ENCODE measurements around the gene EFHC1.

EFHC1 gene

DNA sequence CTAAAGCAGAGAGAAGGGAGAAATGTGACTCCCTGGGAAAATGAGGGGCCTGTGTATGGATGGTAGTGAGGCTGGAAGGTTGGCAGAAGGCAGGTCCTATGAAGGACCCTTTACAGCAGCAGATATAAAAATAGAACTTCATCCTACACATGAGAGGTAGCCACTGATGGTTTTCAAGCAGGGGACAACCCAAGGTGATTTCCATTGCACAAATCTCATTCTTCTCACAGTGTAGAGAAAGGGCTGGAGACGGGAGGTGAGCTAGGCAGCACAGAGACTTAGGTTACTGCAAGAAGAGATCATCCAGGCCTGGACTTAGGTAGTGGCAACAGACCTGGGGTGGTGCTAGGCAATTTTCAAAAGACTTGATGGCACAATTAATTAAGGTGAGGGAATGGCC lies 126.0 kb downstream of the EFHC1 start:
- no peak overlapping the region for H3K4me3 ChIP-seq
- TF ChIP-seq Cebpa-rat (IDR thresholded peaks at IDR 0.05) = no peak

DNA sequence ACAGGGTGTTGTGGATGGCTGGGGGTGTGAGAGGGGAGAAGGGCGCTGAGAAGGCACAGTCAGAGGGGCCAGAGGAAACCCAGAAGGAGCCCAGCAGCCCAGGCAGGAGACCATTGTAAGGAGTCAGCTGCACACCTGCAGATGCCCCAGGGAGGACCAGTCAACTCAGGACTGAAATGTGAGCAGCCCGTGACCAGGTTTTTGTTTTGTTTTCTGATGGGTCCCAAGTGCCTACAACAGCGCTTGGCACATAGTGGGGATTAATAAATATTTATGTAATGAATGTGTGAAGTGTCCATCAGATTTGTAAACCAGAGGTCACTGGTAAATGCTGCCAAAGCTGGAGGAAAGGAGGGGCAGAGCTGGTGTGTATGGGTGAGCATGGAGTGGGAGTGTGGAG lies 126.5 kb downstream of the EFHC1 start:
- no peak overlapping the region for H3K9ac ChIP-seq
- H3K9me3 ChIP-seq (replicated peaks in 1 of 11) = no peaks in the 10 kb centered on the region
- H3K4me2 ChIP-seq = peak overlapping the region in 9 of 11 experiments; percentile 18 to 78 (median 49); a peak in 16 of 22 replicates
- TF ChIP-seq Cebpa-rat (IDR thresholded peaks at IDR 0.05) = no peak
- H3K4me3 ChIP-seq = no peak overlapping the region
- no peaks in the 10 kb centered on the region for H3K27me3 ChIP-seq
- H3K4me1 ChIP-seq = peaks cover 43 to 91% (median 82%) of the 10 kb centered on the region in 10 experiments
- peak overlapping the region in 2 of 11 experiments; percentile 8 to 16; a peak in 1 of 22 replicates for H3K27ac ChIP-seq
- peaks cover 22 to 98% (median 73%) of the 10 kb centered on the region in 11 experiments; a peak in 17 of 22 replicates for H4K20me1 ChIP-seq
- peaks cover 0 to 90% (median 15%) of the 10 kb centered on the region in 11 experiments; a peak in 14 of 22 replicates for H3K36me3 ChIP-seq

More for the DNA sequence above, 126.0 kb downstream of the EFHC1 start:
- Histone ChIP-seq H3K27me3 (no peaks in the 10 kb centered on the region), H3K9me3 (replicated peaks in 1 of 11) (no peaks in the 10 kb centered on the region), H3K4me1 (peaks cover 39 to 91% (median 77%) of the 10 kb centered on the region in 10 experiments), H3K27ac (peak overlapping the region in 1 of 11 experiments; percentile 16; a peak in 1 of 22 replicates), H3K4me2 (peak overlapping the region in 6 of 11 experiments; percentile 46 to 78 (median 62); a peak in 11 of 22 replicates), H3K9ac (no peak overlapping the region), H4K20me1 (peaks cover 19 to 98% (median 68%) of the 10 kb centered on the region in 11 experiments; a peak in 17 of 22 replicates), H3K36me3 (peaks cover 0 to 90% (median 16%) of the 10 kb centered on the region in 11 experiments; a peak in 14 of 22 replicates)

DNA sequence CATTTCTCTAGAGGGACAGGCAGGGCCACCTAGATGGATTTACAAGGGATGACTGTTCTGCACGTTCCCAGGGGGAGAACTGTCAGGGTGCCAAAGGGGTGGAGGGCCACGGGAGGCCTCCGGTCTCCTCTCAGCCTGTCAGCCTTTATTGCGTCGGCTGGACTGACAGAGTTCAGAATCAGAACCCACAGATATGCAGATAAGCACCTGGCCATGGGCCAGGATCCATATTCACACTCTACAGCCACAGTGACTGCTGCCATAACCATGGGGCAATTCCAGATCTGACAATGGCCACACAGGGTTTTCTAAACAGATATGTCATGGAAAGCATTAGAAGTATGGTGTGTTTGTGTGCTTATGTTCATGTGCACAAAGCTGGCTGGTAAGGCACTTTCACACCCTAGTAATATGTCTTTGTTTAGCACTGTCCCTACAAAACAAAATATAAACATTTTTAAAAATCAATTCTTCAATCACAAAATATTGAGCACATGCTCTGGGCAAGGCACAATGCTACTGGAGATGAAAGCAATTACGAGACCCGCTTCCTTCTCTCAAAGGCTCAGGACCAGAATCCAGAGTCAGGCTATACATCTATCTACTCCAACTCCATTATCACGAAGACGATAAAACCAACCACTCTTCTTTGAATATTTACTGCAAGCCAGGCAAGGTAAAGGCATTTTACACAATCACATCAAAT lies 127.7 kb downstream of the EFHC1 start:
- Histone ChIP-seq H3K4me2 (peak overlapping the region; percentile 18 to 78 (median 46); a peak in 20 of 22 replicates), H3K36me3 (peaks cover 0 to 91% (median 24%) of the 10 kb centered on the region in 11 experiments; a peak in 13 of 22 replicates), H4K20me1 (peaks cover 33 to 98% (median 81%) of the 10 kb centered on the region in 11 experiments; a peak in 18 of 22 replicates), H3K9ac (0 out of 22 replicates have a peak overlapping the region, but pooled peaks of 1 of the 11 experiments have one; percentile 16), H3K27me3 (no peaks in the 10 kb centered on the region), H3K4me1 (peaks cover 52 to 97% (median 91%) of the 10 kb centered on the region in 10 experiments), H3K27ac (no peak overlapping the region), H3K9me3 (replicated peaks in 1 of 11) (no peaks in the 10 kb centered on the region), H3K4me3 (no peak overlapping the region)
- TF ChIP-seq Cebpa-rat (IDR thresholded peaks at IDR 0.05) = no peak

DNA sequence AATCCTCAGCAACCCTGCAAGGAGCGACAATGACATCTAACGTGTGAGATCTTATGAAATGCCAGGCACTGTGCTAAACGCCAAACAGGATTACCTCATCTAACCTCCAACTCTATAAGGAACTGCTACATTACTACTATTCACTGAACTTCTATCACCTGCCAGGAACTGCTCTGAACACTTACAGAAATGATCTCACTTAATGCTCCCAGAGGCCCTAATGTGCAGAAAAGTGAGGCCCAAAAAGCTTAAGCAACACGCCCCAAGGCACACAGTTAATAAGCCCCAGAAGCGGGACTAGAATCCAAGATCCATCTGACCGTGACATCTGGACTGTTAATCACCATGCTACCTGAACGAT lies 128.2 kb downstream of the EFHC1 start:
- H3K27ac ChIP-seq = no peak overlapping the region
- H3K4me3 ChIP-seq = no peak overlapping the region
- H3K27me3 ChIP-seq = no peaks in the 10 kb centered on the region
- TF ChIP-seq Cebpa-rat (IDR thresholded peaks at IDR 0.05) = no peak
- peaks cover 38 to 99% (median 86%) of the 10 kb centered on the region in 11 experiments; a peak in 18 of 22 replicates for H4K20me1 ChIP-seq
- no peak overlapping the region for H3K9ac ChIP-seq
- H3K4me1 ChIP-seq = peaks cover 58 to 97% (median 95%) of the 10 kb centered on the region in 10 experiments
- peaks cover 0 to 90% (median 24%) of the 10 kb centered on the region in 11 experiments; a peak in 13 of 22 replicates for H3K36me3 ChIP-seq
- peak overlapping the region in 5 of 11 experiments; percentile 46 to 78 (median 56); a peak in 7 of 22 replicates for H3K4me2 ChIP-seq
- H3K9me3 ChIP-seq (replicated peaks in 1 of 11) = no peaks in the 10 kb centered on the region

DNA sequence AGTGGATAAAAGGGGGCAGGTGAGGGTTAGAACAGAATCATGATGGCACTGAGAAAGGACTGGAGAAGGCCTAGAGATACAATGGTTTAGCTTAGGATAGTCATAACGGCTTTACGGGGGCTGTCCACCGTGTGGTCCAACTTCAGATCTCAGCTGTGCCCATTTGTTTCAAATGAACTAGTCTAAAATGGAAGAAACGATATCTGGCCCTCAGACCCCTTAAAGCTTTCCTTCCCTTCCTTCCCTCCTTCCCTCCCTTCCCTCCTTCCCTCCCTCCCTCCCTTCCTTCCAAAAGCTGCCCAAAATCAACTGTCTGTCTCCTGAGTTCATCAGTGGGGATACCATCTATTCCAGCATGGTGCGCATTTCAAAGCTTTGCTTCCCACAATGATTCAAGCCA lies 128.9 kb downstream of the EFHC1 start:
- Histone ChIP-seq H4K20me1 (peaks cover 40 to 99% (median 88%) of the 10 kb centered on the region in 11 experiments; a peak in 18 of 22 replicates), H3K27me3 (no peaks in the 10 kb centered on the region), H3K27ac (no peak overlapping the region), H3K9me3 (replicated peaks in 1 of 11) (no peaks in the 10 kb centered on the region), H3K4me3 (no peak overlapping the region), H3K9ac (no peak overlapping the region), H3K36me3 (peaks cover 0 to 83% (median 26%) of the 10 kb centered on the region in 11 experiments; a peak in 13 of 22 replicates), H3K4me2 (peak overlapping the region in 4 of 11 experiments; percentile 12 to 78 (median 64); a peak in 3 of 22 replicates), H3K4me1 (peaks cover 62 to 97% (median 95%) of the 10 kb centered on the region in 10 experiments)
- TF ChIP-seq Cebpa-rat (IDR thresholded peaks at IDR 0.05) = no peak

DNA sequence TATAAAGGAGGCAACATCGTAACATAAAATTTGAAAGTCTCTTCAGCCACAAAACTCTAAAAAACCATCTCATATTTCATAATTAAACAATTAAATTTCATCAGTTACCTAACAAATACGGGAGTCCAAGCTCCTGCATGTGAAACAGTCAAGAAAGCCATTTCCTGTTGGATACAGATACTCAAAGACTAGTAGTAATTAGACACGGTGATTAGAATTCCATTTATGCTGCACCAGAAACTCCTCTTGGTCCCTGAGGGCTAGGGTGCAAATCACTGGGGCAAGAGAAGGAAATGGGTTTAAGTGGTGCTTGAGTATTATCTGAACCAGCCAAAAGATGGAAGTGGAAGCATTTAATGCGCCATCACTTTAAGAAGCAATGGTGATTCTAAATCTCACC lies 129.3 kb downstream of the EFHC1 start:
- peaks cover 0 to 79% (median 29%) of the 10 kb centered on the region in 11 experiments; a peak in 13 of 22 replicates for H3K36me3 ChIP-seq
- peak overlapping the region in 9 of 11 experiments; percentile 23 to 64 (median 45); a peak in 15 of 22 replicates for H3K4me2 ChIP-seq
- H3K27me3 ChIP-seq = no peaks in the 10 kb centered on the region
- TF ChIP-seq Cebpa-rat (IDR thresholded peaks at IDR 0.05) = no peak
- H3K4me3 ChIP-seq = no peak overlapping the region
- no peaks in the 10 kb centered on the region for H3K9me3 ChIP-seq (replicated peaks in 1 of 11)
- H4K20me1 ChIP-seq = peaks cover 40 to 99% (median 90%) of the 10 kb centered on the region in 11 experiments; a peak in 18 of 22 replicates
- no peak overlapping the region for H3K27ac ChIP-seq
- H3K9ac ChIP-seq = no peak overlapping the region
- H3K4me1 ChIP-seq = peaks cover 64 to 97% (median 92%) of the 10 kb centered on the region in 10 experiments

DNA sequence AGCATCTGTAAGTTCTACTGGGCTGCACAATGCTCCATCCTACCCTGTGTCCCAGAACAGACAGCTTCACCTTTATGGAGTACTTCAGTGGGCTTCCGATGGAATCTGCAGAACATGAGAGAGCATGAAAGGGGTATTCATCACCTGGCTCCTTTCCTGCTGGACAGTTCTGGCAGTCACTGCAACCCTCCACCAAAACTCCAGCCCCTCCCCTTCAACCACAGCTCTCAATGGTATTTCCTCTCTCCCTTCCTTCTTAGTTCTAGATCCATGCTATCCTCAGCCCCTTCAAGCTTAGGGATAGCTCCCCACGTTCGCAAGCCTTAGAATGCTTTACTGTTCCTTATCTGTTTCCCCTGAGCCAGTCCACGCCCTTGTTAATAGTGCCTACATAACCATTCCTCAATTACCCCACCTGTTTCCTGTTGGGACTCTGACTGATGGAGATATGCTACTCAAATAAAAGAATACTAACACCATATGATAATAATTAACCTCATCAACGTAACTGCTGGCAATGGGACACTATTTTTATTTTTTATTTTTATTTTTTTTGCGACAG lies 130.0 kb downstream of the EFHC1 start:
- H3K4me1 ChIP-seq = peaks cover 64 to 90% (median 86%) of the 10 kb centered on the region in 10 experiments
- no peak overlapping the region for H3K27ac ChIP-seq
- no peak for TF ChIP-seq Cebpa-rat (IDR thresholded peaks at IDR 0.05)
- H3K27me3 ChIP-seq = no peaks in the 10 kb centered on the region
- H3K36me3 ChIP-seq = peaks cover 0 to 72% (median 29%) of the 10 kb centered on the region in 11 experiments; a peak in 13 of 22 replicates
- peaks cover 40 to 99% (median 84%) of the 10 kb centered on the region in 11 experiments; a peak in 18 of 22 replicates for H4K20me1 ChIP-seq
- H3K9me3 ChIP-seq (replicated peaks in 1 of 11) = no peaks in the 10 kb centered on the region
- no peak overlapping the region for H3K9ac ChIP-seq
- no peak overlapping the region for H3K4me3 ChIP-seq
- H3K4me2 ChIP-seq = peak overlapping the region in 9 of 11 experiments; percentile 10 to 64 (median 45); a peak in 17 of 22 replicates

DNA sequence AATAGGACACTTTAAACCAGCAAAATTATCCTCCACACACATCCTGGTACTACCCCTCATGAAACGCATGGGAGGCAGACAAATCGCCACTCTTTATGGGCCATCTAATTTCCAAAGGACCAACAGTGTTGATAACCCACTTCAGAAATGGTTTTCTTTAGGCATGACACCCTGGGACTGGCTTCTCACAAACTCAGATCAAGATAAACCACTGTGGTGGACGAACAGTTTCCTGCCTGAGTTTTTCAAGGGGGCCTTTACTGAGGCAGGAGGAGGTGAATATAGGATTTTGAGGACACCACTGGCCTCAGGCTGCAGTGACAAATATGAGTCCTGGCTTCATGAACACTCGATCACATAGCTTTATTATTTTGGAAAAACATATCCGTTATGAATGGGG lies 130.7 kb downstream of the EFHC1 start:
- peaks cover 60 to 86% (median 79%) of the 10 kb centered on the region in 10 experiments for H3K4me1 ChIP-seq
- 0 out of 22 replicates have a peak overlapping the region, but pooled peaks of 1 of the 11 experiments have one; percentile 6 for H3K27ac ChIP-seq
- H3K4me2 ChIP-seq = peak overlapping the region in 8 of 11 experiments; percentile 27 to 64 (median 49); a peak in 15 of 22 replicates

More for the DNA sequence above, 130.7 kb downstream of the EFHC1 start:
- Histone ChIP-seq H3K9me3 (replicated peaks in 1 of 11) (no peaks in the 10 kb centered on the region), H3K36me3 (peaks cover 0 to 68% (median 23%) of the 10 kb centered on the region in 11 experiments; a peak in 13 of 22 replicates), H4K20me1 (peaks cover 40 to 98% (median 76%) of the 10 kb centered on the region in 11 experiments; a peak in 18 of 22 replicates), H3K27me3 (no peaks in the 10 kb centered on the region), H3K9ac (no peak overlapping the region), H3K4me3 (no peak overlapping the region)
- TF ChIP-seq Cebpa-rat (IDR thresholded peaks at IDR 0.05) = no peak
